ENCODE results near the gene DLGAP1. TPM values are rescaled to one million over a fixed set of nuclear protein-coding genes. Genes with fewer than 3 reads are reported as not detected.

Gene DLGAP1
- total and polyA plus RNA-seq, 2 donors (not counting 1 experiment from before 2014, with no cell fraction given): 0.07 to 0.61 TPM

GRCh38 chr18:3712491-3712890, 742.6 kb downstream of the DLGAP1 start:
- no peaks in the 10 kb centered on the region for H3K9me3 Mint-ChIP-seq (ENCODE audit: insufficient read depth)
- Histone ChIP-seq H2AFZ (ENCODE audit: insufficient read depth, low read depth, low read length, poor library complexity, severe bottlenecking) (no peak overlapping the region), H3K79me2 (ENCODE audit: control insufficient read depth, insufficient read depth, low read length) (no peaks in the 10 kb centered on the region), H3K36me3 (replicated peaks in 1 of 2; ENCODE audit: control extremely low read depth in 1 of 2, control insufficient read depth in 1 of 2, extremely low read depth in 1 of 2, insufficient read depth in 2 of 2, low read length in 1 of 2) (no peaks in the 10 kb centered on the region), H3K9ac (ENCODE audit: low read length) (no peak overlapping the region), H3K4me2 (replicated peaks; ENCODE audit: low read depth, low read length, poor library complexity, severe bottlenecking) (no peak overlapping the region), H3K4me1 (ENCODE audit: control insufficient read depth in 2 of 2, insufficient read depth in 2 of 2, low read length in 2 of 2) (no peaks in the 10 kb centered on the region), H3K27me3 (replicated peaks in 1 of 4; ENCODE audit: control extremely low read depth in 1 of 4, control insufficient read depth in 3 of 4, insufficient read depth in 4 of 4, low read length in 3 of 4) (peaks cover 0 to 4% (median 0%) of the 10 kb centered on the region in 4 experiments), H3K4me3 (ENCODE audit: control extremely low read depth in 1 of 5, extremely low read depth in 1 of 5, insufficient read depth in 1 of 5, low read depth in 2 of 5, low read length in 4 of 5) (no peak overlapping the region), H4K20me1 (ENCODE audit: control insufficient read depth, insufficient read depth, low read length, poor library complexity, severe bottlenecking) (no peaks in the 10 kb centered on the region), H3K27ac (ENCODE audit: low read length in 2 of 2) (no peak overlapping the region), H3K9me3 (ENCODE audit: control extremely low read depth in 1 of 3, control insufficient read depth in 2 of 3, insufficient read depth in 1 of 3, low read length in 2 of 3) (no peaks in the 10 kb centered on the region)
- DNase-seq: no peak
- no peaks in the 10 kb centered on the region for H3K4me1 Mint-ChIP-seq
- ChIA-PET CTCF (no interaction called here), POLR2A (no interaction called here)
- H3K27ac Mint-ChIP-seq: no peak overlapping the region
- no peak for ATAC-seq (ENCODE audit: low read depth)
- intact Hi-C loops (cut with micrococcal nuclease): no loop called here
- peaks cover 15% of the 10 kb centered on the region for H3K27me3 Mint-ChIP-seq
- H3K4me3 Mint-ChIP-seq: no peak overlapping the region
- 87% methylated on average over 3 of the region's 5 CpGs for WGBS (ENCODE audit: insufficient coverage)
- TF ChIP-seq, protein P1, sequence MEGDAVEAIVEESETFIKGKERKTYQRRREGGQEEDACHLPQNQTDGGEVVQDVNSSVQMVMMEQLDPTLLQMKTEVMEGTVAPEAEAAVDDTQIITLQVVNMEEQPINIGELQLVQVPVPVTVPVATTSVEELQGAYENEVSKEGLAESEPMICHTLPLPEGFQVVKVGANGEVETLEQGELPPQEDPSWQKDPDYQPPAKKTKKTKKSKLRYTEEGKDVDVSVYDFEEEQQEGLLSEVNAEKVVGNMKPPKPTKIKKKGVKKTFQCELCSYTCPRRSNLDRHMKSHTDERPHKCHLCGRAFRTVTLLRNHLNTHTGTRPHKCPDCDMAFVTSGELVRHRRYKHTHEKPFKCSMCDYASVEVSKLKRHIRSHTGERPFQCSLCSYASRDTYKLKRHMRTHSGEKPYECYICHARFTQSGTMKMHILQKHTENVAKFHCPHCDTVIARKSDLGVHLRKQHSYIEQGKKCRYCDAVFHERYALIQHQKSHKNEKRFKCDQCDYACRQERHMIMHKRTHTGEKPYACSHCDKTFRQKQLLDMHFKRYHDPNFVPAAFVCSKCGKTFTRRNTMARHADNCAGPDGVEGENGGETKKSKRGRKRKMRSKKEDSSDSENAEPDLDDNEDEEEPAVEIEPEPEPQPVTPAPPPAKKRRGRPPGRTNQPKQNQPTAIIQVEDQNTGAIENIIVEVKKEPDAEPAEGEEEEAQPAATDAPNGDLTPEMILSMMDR (IDR thresholded peaks at IDR 0.05): no peak
- no peak for TF ChIP-seq EZH2 (IDR thresholded peaks at IDR 0.05; ENCODE audit: borderline replicate concordance, insufficient read depth, low read depth, low read length, poor library complexity, severe bottlenecking)

DNA sequence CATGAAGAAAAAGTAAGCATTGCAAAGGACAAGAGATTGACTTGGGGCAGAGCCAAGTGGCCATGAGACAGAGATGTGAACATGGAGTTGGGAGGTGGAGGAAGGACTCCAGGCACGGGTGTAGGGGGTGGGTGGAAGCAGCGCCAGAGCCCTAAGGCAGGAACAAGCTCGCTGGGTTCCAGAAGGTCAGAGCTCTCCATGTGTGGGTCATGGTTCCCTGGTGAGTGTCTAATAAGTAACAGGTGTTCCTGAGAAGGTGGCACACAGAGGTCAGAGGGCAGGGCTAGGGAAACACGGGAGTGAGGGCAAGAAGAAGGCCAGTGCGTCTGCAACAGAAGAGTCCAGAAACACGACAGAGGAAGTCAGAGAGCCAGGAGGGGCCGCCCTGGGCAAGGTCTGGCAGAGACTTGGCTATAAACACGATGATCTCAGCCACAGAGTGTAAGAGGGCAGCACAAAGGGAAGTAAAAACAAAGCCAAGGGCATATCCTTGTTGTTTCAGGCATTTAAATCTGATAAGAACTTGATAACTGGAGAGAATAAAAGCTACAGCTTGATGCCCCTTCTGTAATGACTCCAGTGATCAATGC, 744.3 kb downstream of the DLGAP1 start:
- 27% methylated on average over 8 of the region's 8 CpGs for WGBS (ENCODE audit: insufficient coverage)
- TF ChIP-seq, protein P1 (IDR thresholded peaks at IDR 0.05): no peak
- TF ChIP-seq EZH2 (IDR thresholded peaks at IDR 0.05; ENCODE audit: borderline replicate concordance, insufficient read depth, low read depth, low read length, poor library complexity, severe bottlenecking): no peak
- CTCF ChIA-PET: no interaction called here
- Histone ChIP-seq H3K9ac (ENCODE audit: low read length) (no peak overlapping the region), H3K4me2 (replicated peaks; ENCODE audit: low read depth, low read length, poor library complexity, severe bottlenecking) (no peak overlapping the region), H2AFZ (ENCODE audit: insufficient read depth, low read depth, low read length, poor library complexity, severe bottlenecking) (no peak overlapping the region), H3K4me1 (ENCODE audit: control insufficient read depth in 2 of 2, insufficient read depth in 2 of 2, low read length in 2 of 2) (no peaks in the 10 kb centered on the region), H3K36me3 (replicated peaks in 1 of 2; ENCODE audit: control extremely low read depth in 1 of 2, control insufficient read depth in 1 of 2, extremely low read depth in 1 of 2, insufficient read depth in 2 of 2, low read length in 1 of 2) (no peaks in the 10 kb centered on the region), H3K4me3 (ENCODE audit: control extremely low read depth in 1 of 5, extremely low read depth in 1 of 5, insufficient read depth in 1 of 5, low read depth in 2 of 5, low read length in 4 of 5) (no peak overlapping the region), H3K9me3 (ENCODE audit: control extremely low read depth in 1 of 3, control insufficient read depth in 2 of 3, insufficient read depth in 1 of 3, low read length in 2 of 3) (no peaks in the 10 kb centered on the region), H4K20me1 (ENCODE audit: control insufficient read depth, insufficient read depth, low read length, poor library complexity, severe bottlenecking) (no peaks in the 10 kb centered on the region), H3K27me3 (replicated peaks in 1 of 4; ENCODE audit: control extremely low read depth in 1 of 4, control insufficient read depth in 3 of 4, insufficient read depth in 4 of 4, low read length in 3 of 4) (peaks cover 0 to 4% (median 0%) of the 10 kb centered on the region in 4 experiments), H3K79me2 (ENCODE audit: control insufficient read depth, insufficient read depth, low read length) (no peaks in the 10 kb centered on the region), H3K27ac (ENCODE audit: low read length in 2 of 2) (no peak overlapping the region)
- peaks cover 19% of the 10 kb centered on the region for H3K27me3 Mint-ChIP-seq
- H3K4me3 Mint-ChIP-seq: no peak overlapping the region
- ATAC-seq (ENCODE audit: low read depth) (no peak), DNase-seq (no peak)
- no peaks in the 10 kb centered on the region for H3K9me3 Mint-ChIP-seq (ENCODE audit: insufficient read depth)
- H3K4me1 Mint-ChIP-seq: no peaks in the 10 kb centered on the region
- H3K27ac Mint-ChIP-seq: no peak overlapping the region
- POLR2A ChIA-PET: no interaction called here
- intact Hi-C loops (cut with micrococcal nuclease): no loop called here
